HAP-1 (cell line): ENCODE measurements around the gene UBA1.

Experiments used
- DNase-seq, 2 experiments: peaks; one replicate each; pipeline ENCODE4 v3.0.0-alpha.2; 2016 to 2020; ENCODE audit warnings: low spot score in 2 of 2
- H3K27me3 ChIP-seq: fragments of 250-450 bp; sonication (Bioruptor Pico); 2 replicates; pipeline ENCODE4 v1.5.1; 2020; ENCODE audit warnings: low read depth, mild to moderate bottlenecking, moderate library complexity
- H3K36me3 ChIP-seq: fragments of 250-450 bp; sonication (Bioruptor Pico); replicated peaks from 2 replicates; pipeline ENCODE4 v1.5.1; 2020; ENCODE audit warnings: mild to moderate bottlenecking
- H3K4me1 ChIP-seq: fragments of 250-450 bp; sonication (Bioruptor Pico); 2 replicates; pipeline ENCODE4 v1.5.1; 2020; ENCODE audit warnings: mild to moderate bottlenecking
- H3K4me3 ChIP-seq: fragments of 250-450 bp; sonication (Bioruptor Pico); 2 replicates; pipeline ENCODE4 v1.5.1; 2020; ENCODE audit warnings: mild to moderate bottlenecking, moderate library complexity
- H3K9me3 ChIP-seq: fragments of 250-450 bp; sonication (Bioruptor Pico); 2 replicates; pipeline ENCODE4 v1.5.1; 2020; ENCODE audit warnings: mild to moderate bottlenecking, moderate library complexity
- in situ Hi-C: fragments of 300-500 bp; cut with MboI; formaldehyde crosslinking; loops from 3 replicates; pipeline ENCODE4 v1.14.3; 2020; ENCODE audit warnings: low sequenced_read_pairs, inconsistent platforms, mixed read lengths

Gene UBA1

DNA sequence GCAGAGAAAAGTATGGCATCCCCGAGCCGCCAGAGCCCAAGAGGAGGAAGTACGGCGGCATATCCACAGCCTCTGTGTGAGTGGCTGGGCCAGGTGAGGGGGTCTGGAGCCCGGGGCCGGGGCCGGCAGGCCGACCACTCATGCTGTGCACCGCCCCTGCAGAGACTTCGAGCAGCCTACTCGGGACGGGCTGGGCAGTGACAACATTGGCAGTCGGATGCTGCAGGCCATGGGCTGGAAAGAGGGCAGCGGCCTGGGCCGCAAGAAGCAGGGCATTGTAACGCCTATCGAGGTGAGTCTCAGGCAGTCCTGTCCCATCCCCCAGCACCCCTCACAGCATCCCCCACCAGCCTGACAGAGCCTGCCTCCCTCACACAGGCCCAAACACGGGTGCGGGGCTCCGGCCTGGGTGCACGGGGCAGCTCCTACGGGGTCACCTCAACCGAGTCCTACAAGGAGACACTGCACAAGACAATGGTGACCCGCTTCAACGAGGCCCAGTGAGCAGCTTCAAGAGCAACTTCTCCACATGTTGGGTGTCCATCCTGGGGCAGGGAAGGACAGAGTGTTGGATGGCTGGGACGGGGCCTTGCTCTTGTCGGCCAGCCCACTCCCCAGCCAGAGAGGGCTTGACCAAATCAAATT lies 7.4 kb upstream of the UBA1 start:
- in situ Hi-C loops = loop anchor here (25.0 kb wide), 1 partner anchor 851 kb away; no protein-coding TSS in a partner anchor
- no peak for DNase-seq
- Histone ChIP-seq H3K4me1 (peaks cover 3% of the 10 kb centered on the region), H3K9me3 (no peaks in the 10 kb centered on the region), H3K4me3 (no peak overlapping the region), H3K27me3 (no peaks in the 10 kb centered on the region), H3K36me3 (peaks cover 61% of the 10 kb centered on the region)

DNA sequence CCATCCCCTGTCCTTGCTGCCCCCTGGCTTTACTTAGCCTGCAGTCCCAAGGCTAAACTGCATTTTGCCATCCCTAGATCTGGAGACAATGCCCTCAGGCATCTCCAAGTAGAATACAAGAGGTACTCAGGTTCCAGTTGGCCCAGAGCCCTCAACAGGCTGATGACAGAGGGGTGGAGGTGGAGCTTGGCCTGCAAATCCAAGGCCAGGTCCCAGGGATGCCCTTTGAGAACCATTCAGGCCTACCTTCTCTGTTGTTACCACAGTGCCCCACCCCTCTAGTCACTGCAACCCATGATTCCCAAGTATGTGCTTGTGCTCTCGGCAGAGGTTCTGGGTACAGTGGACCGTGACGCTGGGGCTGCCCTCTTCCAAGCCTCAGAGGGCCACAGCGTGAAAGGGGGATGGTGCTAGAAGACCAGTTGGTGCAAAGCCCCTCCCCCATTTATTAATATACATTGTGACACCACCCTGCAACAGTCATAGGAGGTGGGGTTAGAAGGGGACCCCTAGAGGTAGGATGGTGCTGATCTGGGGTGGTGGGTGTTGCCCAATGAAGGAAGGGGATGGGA lies 6.4 kb upstream of the UBA1 start:
- DNase-seq = no peak
- Histone ChIP-seq H3K36me3 (peaks cover 52% of the 10 kb centered on the region), H3K4me1 (peaks cover 6% of the 10 kb centered on the region), H3K27me3 (no peaks in the 10 kb centered on the region), H3K9me3 (no peaks in the 10 kb centered on the region), H3K4me3 (no peak overlapping the region)
- in situ Hi-C loops = loop anchor here (25.0 kb wide), 1 partner anchor 850 kb away; no protein-coding TSS in a partner anchor

DNA sequence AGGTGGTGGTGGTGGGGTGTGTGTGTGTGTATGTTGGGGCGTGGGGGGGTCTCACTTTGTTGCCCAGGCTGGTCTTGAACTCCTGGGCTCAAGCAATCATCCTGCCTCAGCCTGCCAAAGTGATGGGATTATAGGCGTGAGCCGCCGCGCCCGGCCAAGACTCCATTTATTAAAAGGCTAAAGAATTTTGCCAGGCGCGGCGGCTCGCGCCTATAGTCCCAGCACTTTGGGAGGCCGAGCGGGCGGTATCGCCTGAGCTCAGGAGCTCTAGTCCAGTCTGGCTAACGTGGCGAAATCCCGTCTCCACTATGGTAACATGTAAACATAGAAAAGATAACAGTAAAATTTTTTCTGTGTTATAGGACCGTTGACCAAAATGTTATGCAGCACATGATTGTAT lies 3.7 kb upstream of the UBA1 start:
- in situ Hi-C loops = loop anchor here (5.0 to 25.0 kb wide), 3 partner anchors 195 to 847 kb away; no protein-coding TSS in a partner anchor
- Histone ChIP-seq H3K4me3 (0 out of 2 replicates have a peak overlapping the region, but pooled peaks have one; percentile 99), H3K27me3 (no peaks in the 10 kb centered on the region), H3K36me3 (peaks cover 37% of the 10 kb centered on the region), H3K9me3 (no peaks in the 10 kb centered on the region), H3K4me1 (peaks cover 21% of the 10 kb centered on the region)
- peak in 1 of 2 experiments; percentile 41 for DNase-seq

DNA sequence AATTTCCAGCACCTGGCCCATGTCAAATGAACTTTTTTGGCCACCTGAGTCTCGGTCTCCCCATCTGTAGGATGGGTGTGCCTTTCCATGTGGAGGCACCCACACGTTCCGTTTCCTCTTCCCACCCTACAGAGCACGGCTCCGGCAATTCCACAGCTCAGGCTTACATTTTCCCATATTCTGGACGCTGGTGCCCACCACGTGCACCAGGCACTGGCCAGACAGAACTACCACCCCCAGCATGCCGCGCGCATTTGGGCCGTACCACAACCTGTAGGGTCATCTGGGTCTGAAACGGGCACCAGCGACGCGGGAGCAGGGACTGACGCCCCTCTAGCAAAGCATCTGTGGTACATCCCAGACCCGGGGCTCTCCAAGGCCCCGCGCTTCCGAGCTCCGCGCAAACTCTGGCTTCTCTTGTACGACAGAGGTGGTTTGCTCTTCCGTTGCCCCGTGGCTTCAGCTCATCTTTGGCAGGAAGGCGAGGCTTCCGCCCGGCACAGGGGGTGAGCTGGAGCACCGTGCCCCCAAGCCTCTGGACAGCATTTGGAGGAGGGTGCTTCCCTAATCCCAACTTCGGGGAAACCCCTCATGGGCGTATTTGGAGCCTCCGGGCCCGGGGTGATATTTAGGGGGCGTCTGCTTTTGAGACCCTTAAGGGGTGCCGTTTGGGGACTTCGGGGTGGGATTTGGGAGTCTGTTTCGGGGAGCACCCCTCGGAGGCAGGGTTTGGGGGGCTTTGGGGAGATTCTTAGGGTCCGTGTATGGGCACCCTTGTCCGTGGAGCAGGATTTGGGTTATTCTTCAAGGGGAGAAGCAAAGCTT lies 3.0 kb upstream of the UBA1 start:
- in situ Hi-C loops = loop anchor here (5.0 to 25.0 kb wide), 3 partner anchors 194 to 847 kb away; no protein-coding TSS in a partner anchor
- DNase-seq = peak; percentile 91 to 98
- Histone ChIP-seq H3K4me1 (peaks cover 26% of the 10 kb centered on the region), H3K27me3 (no peaks in the 10 kb centered on the region), H3K4me3 (peak overlapping the region; percentile 99), H3K36me3 (peaks cover 37% of the 10 kb centered on the region), H3K9me3 (no peaks in the 10 kb centered on the region)

DNA sequence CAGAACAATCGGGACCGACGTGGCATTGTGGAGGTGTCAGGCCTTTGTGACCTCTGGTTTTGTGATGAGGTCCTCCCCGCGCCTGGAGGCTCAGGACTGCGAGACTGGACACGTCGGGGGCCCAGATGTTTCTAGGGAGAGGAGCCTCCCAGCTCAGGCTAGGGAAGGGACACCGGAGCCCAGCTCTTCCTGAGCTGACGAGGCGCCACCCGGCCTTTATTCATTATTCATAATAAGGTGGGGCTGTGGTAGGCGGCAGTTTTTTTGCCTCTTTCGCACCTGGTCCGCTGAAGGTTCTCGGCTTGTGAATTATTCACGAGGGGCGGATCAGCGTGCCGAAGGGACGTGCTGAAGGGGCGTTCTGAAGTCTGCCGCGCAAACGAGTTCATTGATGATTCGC lies 2.3 kb upstream of the UBA1 start:
- peak; percentile 41 to 74 for DNase-seq
- Histone ChIP-seq H3K4me3 (peak overlapping the region; percentile 99), H3K9me3 (no peaks in the 10 kb centered on the region), H3K36me3 (peaks cover 37% of the 10 kb centered on the region), H3K4me1 (peaks cover 33% of the 10 kb centered on the region), H3K27me3 (no peaks in the 10 kb centered on the region)
- in situ Hi-C loops = loop anchor here (5.0 to 25.0 kb wide), 3 partner anchors 193 to 846 kb away; no protein-coding TSS in a partner anchor

DNA sequence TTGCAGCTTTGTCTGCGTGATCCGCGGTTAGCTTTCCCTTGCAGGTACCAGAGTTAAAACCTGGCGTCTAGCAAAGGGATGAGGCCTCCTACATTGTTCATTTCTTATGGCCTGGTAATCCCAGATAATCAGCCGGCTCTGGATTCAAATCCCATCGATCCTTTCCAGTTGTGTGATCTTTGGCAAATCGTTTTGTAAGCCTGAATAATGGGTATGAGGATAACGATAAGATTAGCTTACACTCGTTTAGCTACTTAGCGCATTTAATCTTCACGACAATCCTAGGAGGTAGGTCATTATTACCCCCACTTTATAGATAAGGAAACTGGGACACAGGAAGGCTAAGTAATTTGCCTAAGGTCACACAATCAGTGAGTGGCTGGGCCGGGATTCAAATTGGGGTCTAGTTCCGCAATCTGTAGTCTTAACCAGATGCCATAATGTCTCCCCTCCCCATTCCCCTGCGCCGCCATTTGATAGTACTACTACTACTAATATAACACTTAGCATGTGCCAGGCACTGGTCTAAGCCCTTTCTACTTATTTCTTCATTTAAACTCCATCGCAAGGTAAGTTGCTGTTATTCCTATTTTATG lies 1.7 kb upstream of the UBA1 start:
- H3K4me1 ChIP-seq = peaks cover 38% of the 10 kb centered on the region
- peak overlapping the region; percentile 99 for H3K4me3 ChIP-seq
- no peaks in the 10 kb centered on the region for H3K9me3 ChIP-seq
- DNase-seq = peak; percentile 28 to 48
- H3K27me3 ChIP-seq = no peaks in the 10 kb centered on the region
- peaks cover 37% of the 10 kb centered on the region for H3K36me3 ChIP-seq
- in situ Hi-C loops = loop anchor here (5.0 to 25.0 kb wide), 3 partner anchors 193 to 845 kb away; no protein-coding TSS in a partner anchor

DNA sequence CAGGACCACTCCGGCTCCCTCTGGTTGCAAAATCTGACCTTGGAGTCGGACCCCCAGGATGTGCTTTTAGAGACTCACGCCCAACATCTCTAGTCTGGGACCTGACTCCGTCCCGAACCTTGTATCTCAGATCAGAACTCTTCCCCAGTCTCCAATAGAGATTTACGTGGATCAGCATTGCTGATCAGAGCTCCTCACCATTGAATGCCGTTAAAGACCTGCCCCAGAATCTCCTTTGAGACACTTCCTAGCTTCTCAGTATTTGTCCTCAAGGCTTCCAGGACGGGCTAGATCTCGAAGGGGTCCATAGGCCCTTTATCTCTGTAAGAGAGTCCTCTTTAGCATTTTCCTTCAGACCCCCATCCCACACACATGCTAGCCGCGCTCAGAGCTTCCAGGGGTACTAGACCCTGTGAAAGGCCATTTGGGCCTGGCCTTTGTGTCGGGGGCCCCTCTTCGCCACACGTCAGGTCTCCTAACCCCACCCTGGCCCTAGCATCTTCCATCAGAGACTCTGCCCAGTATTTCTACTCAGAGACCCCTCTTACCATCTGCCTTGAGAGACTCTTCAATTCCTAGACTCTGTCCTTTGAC lies 662 bp downstream of the UBA1 start:
- in situ Hi-C loops = loop anchor here (5.0 to 25.0 kb wide), 3 partner anchors 191 to 843 kb away; no protein-coding TSS in a partner anchor
- no peaks in the 10 kb centered on the region for H3K27me3 ChIP-seq
- H3K9me3 ChIP-seq = no peaks in the 10 kb centered on the region
- peaks cover 38% of the 10 kb centered on the region for H3K4me1 ChIP-seq
- H3K4me3 ChIP-seq = peak overlapping the region; percentile 99
- no peak for DNase-seq
- H3K36me3 ChIP-seq = peaks cover 54% of the 10 kb centered on the region

DNA sequence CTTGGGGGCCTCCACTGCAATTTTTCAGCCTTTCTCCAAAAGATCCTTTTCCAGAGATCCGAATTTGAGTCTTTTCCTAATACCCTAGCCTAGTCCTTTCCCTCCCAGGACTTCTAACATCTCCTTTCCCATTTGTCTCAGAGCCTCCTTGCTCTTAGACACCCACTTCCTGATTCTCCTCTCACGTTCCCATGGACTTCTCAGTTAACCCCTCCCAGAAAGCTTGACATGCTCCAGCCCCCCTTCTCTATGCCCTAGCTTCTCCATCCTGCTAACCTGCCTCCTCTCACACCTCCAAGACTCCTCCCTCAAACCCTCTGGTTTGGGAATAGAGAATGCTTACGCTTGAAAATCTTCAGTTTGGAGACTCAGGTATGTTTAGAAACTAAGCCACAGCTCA lies 2.5 kb downstream of the UBA1 start:
- peak overlapping the region; percentile 99; the same call in 1 of the 2 replicates for H3K4me3 ChIP-seq
- no peaks in the 10 kb centered on the region for H3K9me3 ChIP-seq
- H3K4me1 ChIP-seq = peaks cover 35% of the 10 kb centered on the region
- in situ Hi-C loops = loop anchor here (10.0 to 25.0 kb wide), 2 partner anchors 189 to 841 kb away; no protein-coding TSS in a partner anchor
- no peaks in the 10 kb centered on the region for H3K27me3 ChIP-seq
- H3K36me3 ChIP-seq = peaks cover 72% of the 10 kb centered on the region
- no peak for DNase-seq

DNA sequence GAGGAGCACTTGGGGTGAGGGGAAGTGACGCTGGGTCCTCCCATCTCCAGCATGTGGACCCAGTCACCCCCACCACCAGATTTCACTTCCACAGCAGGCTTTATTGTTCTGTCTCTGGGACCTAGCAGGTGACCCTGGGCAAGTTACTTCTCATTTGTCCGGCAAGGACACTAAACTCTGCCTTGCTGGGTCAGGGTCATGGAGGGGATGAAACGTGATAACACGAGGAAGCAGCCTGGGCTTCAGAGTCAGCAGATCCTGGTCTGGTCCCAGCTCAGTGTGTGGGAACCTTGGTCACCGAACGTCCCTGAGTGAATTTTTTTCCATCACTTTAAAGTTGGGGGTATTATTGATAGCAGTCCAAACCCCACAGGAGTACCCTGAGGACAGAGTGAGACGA lies 3.9 kb downstream of the UBA1 start:
- Histone ChIP-seq H3K4me1 (peaks cover 29% of the 10 kb centered on the region), H3K9me3 (no peaks in the 10 kb centered on the region), H3K36me3 (peaks cover 86% of the 10 kb centered on the region), H3K27me3 (no peaks in the 10 kb centered on the region), H3K4me3 (no peak overlapping the region)
- in situ Hi-C loops = loop anchor here (10.0 to 25.0 kb wide), 2 partner anchors 187 to 840 kb away; no protein-coding TSS in a partner anchor
- no peak for DNase-seq

DNA sequence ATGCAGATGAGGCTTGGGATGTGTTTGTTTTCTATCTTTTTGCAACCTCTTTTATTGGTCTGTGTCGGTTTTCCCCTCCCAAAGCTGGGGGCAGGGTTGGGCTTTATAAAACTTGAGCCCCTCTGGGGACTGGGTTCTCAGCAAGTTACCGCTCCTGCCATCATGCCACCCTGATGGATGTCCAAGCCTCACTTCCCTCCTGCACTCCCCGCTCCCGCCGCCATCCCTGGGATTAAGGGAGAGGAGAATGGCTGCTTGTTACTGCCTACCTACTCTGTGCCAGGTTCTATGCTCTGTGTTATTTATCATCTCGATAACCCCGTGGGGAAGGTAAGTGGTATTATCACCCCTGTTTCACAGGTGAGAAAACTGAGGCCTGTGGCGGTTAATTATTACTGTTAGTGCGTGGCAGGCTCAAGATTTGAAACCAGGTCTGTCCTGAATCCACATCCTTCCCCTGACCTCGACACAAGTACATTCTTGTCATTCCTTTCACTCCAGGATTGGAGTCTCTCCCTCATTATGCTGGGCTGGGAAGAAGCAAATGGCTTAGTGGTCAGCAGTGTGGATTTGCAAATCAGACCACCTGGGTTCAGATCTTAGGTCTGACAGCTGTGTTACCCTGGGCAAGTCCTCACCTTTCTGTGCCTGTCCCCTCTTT lies 4.5 kb downstream of the UBA1 start:
- in situ Hi-C loops = loop anchor here (10.0 to 25.0 kb wide), 2 partner anchors 187 to 839 kb away; no protein-coding TSS in a partner anchor
- DNase-seq = no peak
- Histone ChIP-seq H3K9me3 (no peaks in the 10 kb centered on the region), H3K4me3 (no peak overlapping the region), H3K27me3 (no peaks in the 10 kb centered on the region), H3K4me1 (peaks cover 24% of the 10 kb centered on the region), H3K36me3 (peaks cover 93% of the 10 kb centered on the region)

DNA sequence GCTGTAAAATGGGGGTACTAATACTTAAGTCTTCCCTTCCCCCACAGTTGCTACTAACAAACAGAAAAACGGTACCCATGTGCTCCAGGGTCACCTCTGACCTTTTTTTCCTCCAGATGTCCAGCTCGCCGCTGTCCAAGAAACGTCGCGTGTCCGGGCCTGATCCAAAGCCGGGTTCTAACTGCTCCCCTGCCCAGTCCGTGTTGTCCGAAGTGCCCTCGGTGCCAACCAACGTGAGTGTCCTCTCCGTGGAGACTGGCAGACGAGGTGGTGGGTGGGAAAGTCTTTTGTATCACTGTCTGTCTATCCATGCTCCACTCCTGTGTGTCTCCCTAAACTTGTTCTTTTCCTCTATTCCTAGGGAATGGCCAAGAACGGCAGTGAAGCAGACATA lies 5.1 kb downstream of the UBA1 start:
- in situ Hi-C loops = loop anchor here (10.0 to 25.0 kb wide), 2 partner anchors 186 to 839 kb away; no protein-coding TSS in a partner anchor

DNA sequence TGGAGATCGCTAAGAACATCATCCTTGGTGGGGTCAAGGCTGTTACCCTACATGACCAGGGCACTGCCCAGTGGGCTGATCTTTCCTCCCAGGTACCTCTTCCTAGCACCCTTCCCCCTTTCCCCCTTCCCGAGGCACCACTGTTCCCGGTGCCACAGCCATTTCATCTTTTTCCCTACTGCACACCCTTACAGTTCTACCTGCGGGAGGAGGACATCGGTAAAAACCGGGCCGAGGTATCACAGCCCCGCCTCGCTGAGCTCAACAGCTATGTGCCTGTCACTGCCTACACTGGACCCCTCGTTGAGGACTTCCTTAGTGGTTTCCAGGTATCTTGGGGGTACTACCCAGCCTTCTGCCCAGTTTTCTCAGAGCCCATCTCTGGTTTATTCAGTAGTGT lies 5.7 kb downstream of the UBA1 start:
- in situ Hi-C loops = loop anchor here (10.0 to 25.0 kb wide), 2 partner anchors 186 to 838 kb away; no protein-coding TSS in a partner anchor
- no peak overlapping the region for H3K4me3 ChIP-seq
- no peaks in the 10 kb centered on the region for H3K27me3 ChIP-seq
- H3K4me1 ChIP-seq = peaks cover 23% of the 10 kb centered on the region
- no peaks in the 10 kb centered on the region for H3K9me3 ChIP-seq
- H3K36me3 ChIP-seq = peaks cover 96% of the 10 kb centered on the region
- no peak for DNase-seq

More for the DNA sequence above, 5.1 kb downstream of the UBA1 start:
- Histone ChIP-seq H3K9me3 (no peaks in the 10 kb centered on the region), H3K36me3 (peaks cover 98% of the 10 kb centered on the region), H3K4me1 (peaks cover 23% of the 10 kb centered on the region), H3K27me3 (no peaks in the 10 kb centered on the region), H3K4me3 (no peak overlapping the region)
- DNase-seq = no peak
